H1 (cell line): ENCODE data around the gene EGF.

Source experiments
- POLR2A ChIP-seq, 2 experiments: IDR thresholded peaks; 1 replicate in 1 of 2; 2 replicates in 1 of 2; pipeline ENCODE4 v1.6.1; 2011; ENCODE audit warnings: low read depth in 2 of 2, low read length in 2 of 2, mild to moderate bottlenecking in 2 of 2; ENCODE audit errors: control extremely low read depth in 1 of 2
- TF ChIP-seq, protein P1 (sequence below), 3 experiments: IDR thresholded peaks; 1 replicate in 2 of 3; 2 replicates in 1 of 3; pipeline versions ENCODE4 v1.5.1 to v1.6.1; 2011; ENCODE audit warnings: low read length in 3 of 3, mild to moderate bottlenecking in 3 of 3, inconsistent platforms in 2 of 3, low read depth in 1 of 3, moderate library complexity in 1 of 3; ENCODE audit not compliant: insufficient read depth in 1 of 3; ENCODE audit errors: control extremely low read depth in 1 of 3

DNA sequence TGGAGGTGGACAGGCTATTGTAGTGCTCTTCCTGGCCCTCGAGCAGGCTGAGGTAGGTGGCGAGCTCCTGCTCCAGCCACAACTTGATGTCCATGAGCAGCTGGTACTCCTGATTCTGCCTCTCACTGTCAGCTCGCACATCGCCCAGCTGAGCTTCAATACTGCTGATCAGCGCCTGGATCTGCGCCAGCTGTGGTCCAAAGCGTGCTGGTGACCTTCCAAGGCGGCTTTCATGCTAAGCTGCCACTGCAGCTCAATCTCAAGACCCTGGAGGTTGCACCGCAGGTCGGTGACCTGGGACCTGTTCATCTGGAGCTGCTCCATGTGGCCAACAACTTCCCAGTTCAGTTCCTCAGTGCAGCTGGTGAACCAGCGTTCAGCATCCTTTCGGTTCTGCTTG is 33.6 kb upstream of the EGF start:
- TF ChIP-seq, protein P1, sequence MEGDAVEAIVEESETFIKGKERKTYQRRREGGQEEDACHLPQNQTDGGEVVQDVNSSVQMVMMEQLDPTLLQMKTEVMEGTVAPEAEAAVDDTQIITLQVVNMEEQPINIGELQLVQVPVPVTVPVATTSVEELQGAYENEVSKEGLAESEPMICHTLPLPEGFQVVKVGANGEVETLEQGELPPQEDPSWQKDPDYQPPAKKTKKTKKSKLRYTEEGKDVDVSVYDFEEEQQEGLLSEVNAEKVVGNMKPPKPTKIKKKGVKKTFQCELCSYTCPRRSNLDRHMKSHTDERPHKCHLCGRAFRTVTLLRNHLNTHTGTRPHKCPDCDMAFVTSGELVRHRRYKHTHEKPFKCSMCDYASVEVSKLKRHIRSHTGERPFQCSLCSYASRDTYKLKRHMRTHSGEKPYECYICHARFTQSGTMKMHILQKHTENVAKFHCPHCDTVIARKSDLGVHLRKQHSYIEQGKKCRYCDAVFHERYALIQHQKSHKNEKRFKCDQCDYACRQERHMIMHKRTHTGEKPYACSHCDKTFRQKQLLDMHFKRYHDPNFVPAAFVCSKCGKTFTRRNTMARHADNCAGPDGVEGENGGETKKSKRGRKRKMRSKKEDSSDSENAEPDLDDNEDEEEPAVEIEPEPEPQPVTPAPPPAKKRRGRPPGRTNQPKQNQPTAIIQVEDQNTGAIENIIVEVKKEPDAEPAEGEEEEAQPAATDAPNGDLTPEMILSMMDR (IDR thresholded peaks at IDR 0.05; ENCODE audit: control extremely low read depth in 1 of 3, insufficient read depth in 1 of 3, low read depth in 1 of 3, low read length in 3 of 3): no peak
- no peak for TF ChIP-seq POLR2A (IDR thresholded peaks at IDR 0.05; ENCODE audit: control extremely low read depth in 1 of 2, low read depth in 2 of 2, low read length in 2 of 2)
